ES-I3 (cell line): ENCODE data around the gene CYP11A1.

Experiments used
- H3K36me3 ChIP-seq: 2 replicates; pipeline ENCODE4 v1.6.1; 2013; ENCODE audit warnings: mild to moderate bottlenecking, low read length, control low read depth, moderate library complexity; ENCODE audit not compliant: insufficient read depth
- H3K4me1 ChIP-seq: 2 replicates; pipeline ENCODE4 v1.6.1; 2013; ENCODE audit warnings: mild to moderate bottlenecking, control low read depth, low read length; ENCODE audit not compliant: insufficient read depth
- H3K9ac ChIP-seq: 2 replicates; pipeline ENCODE4 v1.6.1; 2013; ENCODE audit warnings: low read depth, mild to moderate bottlenecking, low read length, moderate library complexity
- H3K9me3 ChIP-seq: 2 replicates; pipeline ENCODE4 v1.6.1; 2013; ENCODE audit warnings: mild to moderate bottlenecking, low read length, moderate library complexity; ENCODE audit not compliant: control insufficient read depth, insufficient read depth

The CYP11A1 gene

GRCh38 chr15:74328331-74329056, 39.0 kb downstream of the CYP11A1 start:
- Histone ChIP-seq H3K9me3 (no peaks in the 10 kb centered on the region), H3K36me3 (no peaks in the 10 kb centered on the region), H3K4me1 (peaks cover 5% of the 10 kb centered on the region; the same call in 1 of the 2 replicates), H3K9ac (no peak overlapping the region)

- Histone ChIP-seq H3K9ac (no peak overlapping the region), H3K36me3 (no peaks in the 10 kb centered on the region), H3K4me1 (peaks cover 5% of the 10 kb centered on the region; the same call in 1 of the 2 replicates), H3K9me3 (no peaks in the 10 kb centered on the region)
Measured at GRCh38 chr15:74327756-74328155, 39.7 kb downstream of the CYP11A1 start.

DNA sequence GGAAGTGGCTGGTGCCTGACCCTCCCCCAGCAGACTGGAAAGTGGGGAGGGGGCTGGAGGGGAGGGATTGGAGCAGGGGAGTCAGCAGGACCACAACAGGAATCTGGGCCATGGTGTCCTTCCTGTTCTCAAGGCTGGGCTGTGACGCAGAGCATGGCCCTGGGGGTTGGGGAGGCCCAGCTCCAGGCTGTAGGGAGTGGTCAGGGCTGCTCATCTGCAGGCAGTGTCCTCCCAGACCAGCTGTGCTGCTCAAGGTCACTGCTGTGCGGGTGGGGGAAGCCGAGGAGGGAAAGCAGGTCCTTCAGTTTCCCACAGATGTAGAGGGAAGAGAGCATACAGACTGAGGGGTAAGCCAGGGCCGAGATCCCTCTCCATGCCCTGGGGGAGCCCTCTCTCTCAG, 40.7 kb downstream of the CYP11A1 start:
- no peak overlapping the region for H3K9ac ChIP-seq
- no peaks in the 10 kb centered on the region for H3K36me3 ChIP-seq
- H3K9me3 ChIP-seq = no peaks in the 10 kb centered on the region
- peaks cover 5% of the 10 kb centered on the region; the same call in 1 of the 2 replicates for H3K4me1 ChIP-seq

- Histone ChIP-seq H3K36me3 (no peaks in the 10 kb centered on the region), H3K9me3 (no peaks in the 10 kb centered on the region), H3K9ac (no peak overlapping the region), H3K4me1 (peaks cover 14% of the 10 kb centered on the region)
Measured at GRCh38 chr15:74324714-74325113, 42.7 kb downstream of the CYP11A1 start.

DNA sequence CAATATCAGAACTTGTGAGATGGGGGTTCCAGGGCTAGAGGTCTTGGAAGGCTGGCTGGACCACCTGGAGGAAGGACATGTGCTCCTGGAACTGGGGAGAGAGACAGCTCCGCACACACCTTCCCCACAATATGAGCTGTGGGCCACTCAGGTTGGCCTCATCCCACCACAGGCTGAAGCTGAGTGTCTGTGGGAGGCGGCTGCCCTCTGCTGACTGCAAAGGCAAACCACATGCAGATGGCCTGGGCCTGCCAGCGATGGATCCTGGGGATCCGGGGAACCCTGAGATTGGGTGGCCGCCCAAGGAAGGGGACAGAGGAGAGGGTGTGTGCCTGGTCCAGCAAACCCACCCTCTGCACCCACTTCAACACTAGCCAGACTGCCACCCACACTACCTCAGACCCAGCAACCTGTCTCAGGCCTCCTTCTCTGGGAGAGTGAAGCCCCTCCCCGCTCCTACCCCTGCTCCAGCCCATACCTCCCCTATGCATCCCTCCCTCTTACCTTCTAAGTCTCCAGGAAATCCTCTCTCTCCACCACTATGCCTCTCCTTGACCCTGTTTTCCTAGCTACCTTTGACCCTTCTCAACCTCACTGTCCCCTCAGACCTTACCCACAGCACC, 44.8 kb downstream of the CYP11A1 start:
- no peak overlapping the region for H3K9ac ChIP-seq
- H3K36me3 ChIP-seq = no peaks in the 10 kb centered on the region
- peaks cover 19% of the 10 kb centered on the region for H3K4me1 ChIP-seq
- H3K9me3 ChIP-seq = no peaks in the 10 kb centered on the region

DNA sequence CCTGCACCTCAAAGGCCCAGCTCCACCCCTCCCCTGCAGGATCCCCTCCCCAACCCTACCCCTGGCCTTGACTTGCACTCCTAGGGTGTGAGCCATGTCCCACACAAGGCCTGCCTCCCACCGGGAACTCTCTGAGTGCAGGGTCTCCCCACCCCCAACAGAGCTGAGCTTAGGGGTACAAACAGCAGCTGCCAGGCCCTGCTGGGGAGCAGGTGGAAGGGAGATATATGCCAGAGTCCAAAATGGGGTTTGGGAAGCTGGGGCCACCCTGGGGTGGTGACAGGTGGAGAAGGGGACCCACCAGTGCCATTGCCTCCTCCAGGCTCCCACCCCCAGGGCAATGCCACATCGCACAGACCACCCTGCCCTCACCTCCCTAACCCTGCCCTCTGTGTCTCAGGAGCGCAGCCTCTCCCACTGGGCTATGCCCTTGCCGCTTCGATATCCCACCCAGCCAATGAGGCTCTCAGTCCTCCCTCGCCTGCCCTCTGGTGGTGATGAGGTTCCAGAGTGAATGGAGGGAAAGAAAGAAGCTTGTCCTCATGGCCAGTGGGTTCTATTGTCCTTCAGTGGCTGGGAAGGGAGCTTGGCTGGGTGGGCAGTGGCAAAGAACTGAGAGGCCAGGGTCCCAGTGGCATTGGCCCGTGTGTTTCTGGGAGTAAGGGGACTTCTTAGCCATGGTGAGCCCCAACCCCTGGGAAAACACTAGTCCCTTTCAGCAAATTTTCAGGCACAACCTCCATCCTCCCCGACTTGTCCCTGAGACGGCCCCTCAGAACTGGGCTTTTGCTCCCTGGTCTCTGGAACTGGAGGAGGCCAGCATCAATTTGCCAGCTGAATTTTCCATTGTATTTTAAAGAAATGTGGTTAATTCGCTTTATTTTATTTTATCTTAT, 46.8 kb downstream of the CYP11A1 start:
- Histone ChIP-seq H3K9me3 (no peaks in the 10 kb centered on the region), H3K4me1 (peaks cover 19% of the 10 kb centered on the region), H3K36me3 (no peaks in the 10 kb centered on the region), H3K9ac (no peak overlapping the region; the same call in 1 of the 2 replicates)

- no peaks in the 10 kb centered on the region for H3K36me3 ChIP-seq
- H3K4me1 ChIP-seq = peaks cover 26% of the 10 kb centered on the region
- H3K9me3 ChIP-seq = no peaks in the 10 kb centered on the region
- H3K9ac ChIP-seq = no peak overlapping the region; the same call in 1 of the 2 replicates
Measured at GRCh38 chr15:74319596-74320351, 47.7 kb downstream of the CYP11A1 start.

GRCh38 chr15:74319138-74319460, 48.3 kb downstream of the CYP11A1 start:
- H3K4me1 ChIP-seq = peaks cover 26% of the 10 kb centered on the region

GRCh38 chr15:74318376-74319137, 48.9 kb downstream of the CYP11A1 start:
- no peaks in the 10 kb centered on the region for H3K36me3 ChIP-seq
- no peaks in the 10 kb centered on the region for H3K9me3 ChIP-seq
- H3K9ac ChIP-seq = no peak overlapping the region
- peaks cover 26% of the 10 kb centered on the region for H3K4me1 ChIP-seq

More at GRCh38 chr15:74319138-74319460, 48.3 kb downstream of the CYP11A1 start:
- Histone ChIP-seq H3K9ac (no peak overlapping the region), H3K9me3 (no peaks in the 10 kb centered on the region), H3K36me3 (no peaks in the 10 kb centered on the region)

- Histone ChIP-seq H3K36me3 (no peaks in the 10 kb centered on the region), H3K9me3 (no peaks in the 10 kb centered on the region), H3K9ac (no peak overlapping the region), H3K4me1 (peaks cover 26% of the 10 kb centered on the region)
Measured at GRCh38 chr15:74317820-74318375, 49.5 kb downstream of the CYP11A1 start.

DNA sequence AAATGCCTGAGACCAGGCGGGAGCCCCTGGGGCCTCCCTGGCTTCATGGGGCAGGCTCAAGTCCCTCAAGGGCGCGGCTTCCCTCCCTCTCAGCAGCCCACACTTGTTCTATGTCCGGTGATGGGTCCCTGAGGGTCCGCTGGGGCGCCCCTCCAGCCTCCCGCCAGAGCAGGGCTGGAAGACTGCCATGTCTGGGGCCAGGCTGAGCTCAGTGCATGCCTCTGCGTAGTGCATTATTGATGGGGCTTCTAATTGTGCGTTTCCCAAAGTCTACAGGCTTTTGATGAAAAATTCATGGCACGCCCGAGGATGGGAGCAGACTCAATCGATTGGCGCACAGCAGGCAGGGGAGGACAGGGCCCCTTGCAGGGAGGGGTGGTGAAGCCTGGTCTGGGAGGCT, 51.3 kb downstream of the CYP11A1 start:
- no peaks in the 10 kb centered on the region for H3K9me3 ChIP-seq
- H3K36me3 ChIP-seq = no peaks in the 10 kb centered on the region
- no peak overlapping the region for H3K9ac ChIP-seq
- H3K4me1 ChIP-seq = peaks cover 30% of the 10 kb centered on the region

DNA sequence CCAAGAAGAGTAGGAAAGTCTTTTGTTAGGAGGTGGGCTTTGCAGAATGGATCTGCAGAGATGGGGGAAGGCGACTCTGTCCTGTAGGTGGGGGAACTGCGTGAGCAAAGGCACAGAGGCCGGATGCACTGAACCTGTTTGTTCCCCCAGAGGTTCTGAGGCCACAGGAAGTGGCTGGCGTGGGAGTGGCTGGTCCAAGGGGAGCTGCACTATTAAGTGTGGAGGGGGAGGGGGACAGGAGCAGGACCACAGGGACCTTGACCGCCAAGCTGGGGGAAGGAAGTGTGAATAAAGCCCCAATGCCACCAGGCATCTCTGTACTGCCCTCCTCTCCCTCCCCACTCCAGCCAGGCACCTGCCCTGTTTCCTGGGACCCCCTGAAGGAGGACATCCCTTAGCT, 51.8 kb downstream of the CYP11A1 start:
- Histone ChIP-seq H3K4me1 (peaks cover 30% of the 10 kb centered on the region), H3K36me3 (no peaks in the 10 kb centered on the region), H3K9ac (no peak overlapping the region), H3K9me3 (no peaks in the 10 kb centered on the region)

GRCh38 chr15:74314795-74315438, 52.5 kb downstream of the CYP11A1 start:
- H3K36me3 ChIP-seq = no peaks in the 10 kb centered on the region
- H3K9ac ChIP-seq = no peak overlapping the region
- peaks cover 24% of the 10 kb centered on the region for H3K4me1 ChIP-seq
- no peaks in the 10 kb centered on the region for H3K9me3 ChIP-seq
